Upper lobe of left lung (tissue), 4 donors: ENCODE measurements around the gene MRPS23.

ENCODE experiments used
- POLR2A ChIP-seq, 4 donors: fragments of 450-650 bp; IDR thresholded peaks; one replicate each; pipeline ENCODE4 v1.5.1; 2016 to 2017; ENCODE audit warnings: antibody characterized with exemption in 4 of 4, mild to moderate bottlenecking in 2 of 4
- POLR2AphosphoS5 ChIP-seq, 2 donors: sonication (generic); formaldehyde crosslinking; IDR thresholded peaks; one replicate each; pipeline ENCODE4 v1.5.1; 2017; ENCODE audit warnings: antibody characterized with exemption in 2 of 2
- TF ChIP-seq, protein P1 (sequence below), 6 experiments: fragments of 450-650 bp in 4 of 6; fragments of 200-600 bp in 2 of 6; sonication (generic) in 2 of 6; IDR thresholded peaks; one replicate each; pipeline ENCODE4 v1.5.1; 2016 to 2019; ENCODE audit warnings: antibody characterized with exemption in 6 of 6

DNA sequence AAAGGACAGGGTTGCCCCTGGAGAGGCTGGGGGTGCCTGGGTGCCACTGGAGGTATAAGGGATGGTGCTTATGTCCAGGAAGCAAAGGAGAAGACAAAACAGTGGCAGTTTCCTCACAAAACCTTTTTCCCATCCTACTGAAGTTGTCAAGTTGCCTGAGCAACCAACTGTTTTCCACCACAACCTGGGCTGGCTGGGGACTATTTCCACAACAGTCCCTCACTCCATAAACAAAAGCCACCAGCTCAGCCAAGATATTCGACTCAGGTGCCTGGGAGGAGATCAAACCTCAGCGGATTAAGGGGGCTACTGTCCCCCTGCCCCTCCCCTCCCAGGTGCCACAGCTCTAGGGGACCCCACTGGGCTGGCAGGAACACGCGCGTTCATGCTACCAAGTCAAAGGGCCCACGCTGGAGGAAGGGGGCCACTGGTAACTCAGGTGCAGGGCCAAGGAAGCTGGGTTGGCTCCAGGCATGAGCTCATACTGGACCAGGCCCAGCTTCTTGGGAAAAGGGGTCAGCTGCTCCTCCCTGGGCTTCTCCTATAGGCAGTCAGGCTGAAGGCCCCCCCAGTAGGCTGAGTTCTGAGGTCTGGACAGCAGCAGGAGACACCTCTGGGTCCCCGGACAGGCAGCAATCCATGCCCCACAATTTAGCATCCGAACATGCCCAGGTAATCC lies 45.7 kb upstream of the MRPS23 start:
- TF ChIP-seq POLR2AphosphoS5 (IDR thresholded peaks at IDR 0.05) (no peak), POLR2A (IDR thresholded peaks at IDR 0.05) (no peak)
- TF ChIP-seq, protein P1, sequence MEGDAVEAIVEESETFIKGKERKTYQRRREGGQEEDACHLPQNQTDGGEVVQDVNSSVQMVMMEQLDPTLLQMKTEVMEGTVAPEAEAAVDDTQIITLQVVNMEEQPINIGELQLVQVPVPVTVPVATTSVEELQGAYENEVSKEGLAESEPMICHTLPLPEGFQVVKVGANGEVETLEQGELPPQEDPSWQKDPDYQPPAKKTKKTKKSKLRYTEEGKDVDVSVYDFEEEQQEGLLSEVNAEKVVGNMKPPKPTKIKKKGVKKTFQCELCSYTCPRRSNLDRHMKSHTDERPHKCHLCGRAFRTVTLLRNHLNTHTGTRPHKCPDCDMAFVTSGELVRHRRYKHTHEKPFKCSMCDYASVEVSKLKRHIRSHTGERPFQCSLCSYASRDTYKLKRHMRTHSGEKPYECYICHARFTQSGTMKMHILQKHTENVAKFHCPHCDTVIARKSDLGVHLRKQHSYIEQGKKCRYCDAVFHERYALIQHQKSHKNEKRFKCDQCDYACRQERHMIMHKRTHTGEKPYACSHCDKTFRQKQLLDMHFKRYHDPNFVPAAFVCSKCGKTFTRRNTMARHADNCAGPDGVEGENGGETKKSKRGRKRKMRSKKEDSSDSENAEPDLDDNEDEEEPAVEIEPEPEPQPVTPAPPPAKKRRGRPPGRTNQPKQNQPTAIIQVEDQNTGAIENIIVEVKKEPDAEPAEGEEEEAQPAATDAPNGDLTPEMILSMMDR (IDR thresholded peaks at IDR 0.05), result no peak
